ENCODE data around the gene RPUSD4. TPM values are rescaled to one million over a fixed set of nuclear protein-coding genes. Genes with fewer than 3 reads are reported as not detected.

The RPUSD4 gene
- total RNA-seq, 1 donor, result 19.0 TPM

GRCh38 chr11:126190792-126191191 is 20.7 kb downstream of the RPUSD4 start:
- no peak overlapping the region for H3K4me3 ChIP-seq (ENCODE audit: low read depth, low read length)
- no peak for DNase-seq (ENCODE audit: low read depth)
- TF ChIP-seq, protein P1, sequence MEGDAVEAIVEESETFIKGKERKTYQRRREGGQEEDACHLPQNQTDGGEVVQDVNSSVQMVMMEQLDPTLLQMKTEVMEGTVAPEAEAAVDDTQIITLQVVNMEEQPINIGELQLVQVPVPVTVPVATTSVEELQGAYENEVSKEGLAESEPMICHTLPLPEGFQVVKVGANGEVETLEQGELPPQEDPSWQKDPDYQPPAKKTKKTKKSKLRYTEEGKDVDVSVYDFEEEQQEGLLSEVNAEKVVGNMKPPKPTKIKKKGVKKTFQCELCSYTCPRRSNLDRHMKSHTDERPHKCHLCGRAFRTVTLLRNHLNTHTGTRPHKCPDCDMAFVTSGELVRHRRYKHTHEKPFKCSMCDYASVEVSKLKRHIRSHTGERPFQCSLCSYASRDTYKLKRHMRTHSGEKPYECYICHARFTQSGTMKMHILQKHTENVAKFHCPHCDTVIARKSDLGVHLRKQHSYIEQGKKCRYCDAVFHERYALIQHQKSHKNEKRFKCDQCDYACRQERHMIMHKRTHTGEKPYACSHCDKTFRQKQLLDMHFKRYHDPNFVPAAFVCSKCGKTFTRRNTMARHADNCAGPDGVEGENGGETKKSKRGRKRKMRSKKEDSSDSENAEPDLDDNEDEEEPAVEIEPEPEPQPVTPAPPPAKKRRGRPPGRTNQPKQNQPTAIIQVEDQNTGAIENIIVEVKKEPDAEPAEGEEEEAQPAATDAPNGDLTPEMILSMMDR (IDR thresholded peaks at IDR 0.05; ENCODE audit: insufficient read depth, low read depth, low read length), result no peak

GRCh38 chr11:126189109-126189929 is 22.1 kb downstream of the RPUSD4 start:
- TF ChIP-seq, protein P1 (IDR thresholded peaks at IDR 0.05; ENCODE audit: insufficient read depth, low read depth, low read length), result no peak
- no peak overlapping the region for H3K4me3 ChIP-seq (ENCODE audit: low read depth, low read length)
- DNase-seq (ENCODE audit: low read depth), result no peak

DNA sequence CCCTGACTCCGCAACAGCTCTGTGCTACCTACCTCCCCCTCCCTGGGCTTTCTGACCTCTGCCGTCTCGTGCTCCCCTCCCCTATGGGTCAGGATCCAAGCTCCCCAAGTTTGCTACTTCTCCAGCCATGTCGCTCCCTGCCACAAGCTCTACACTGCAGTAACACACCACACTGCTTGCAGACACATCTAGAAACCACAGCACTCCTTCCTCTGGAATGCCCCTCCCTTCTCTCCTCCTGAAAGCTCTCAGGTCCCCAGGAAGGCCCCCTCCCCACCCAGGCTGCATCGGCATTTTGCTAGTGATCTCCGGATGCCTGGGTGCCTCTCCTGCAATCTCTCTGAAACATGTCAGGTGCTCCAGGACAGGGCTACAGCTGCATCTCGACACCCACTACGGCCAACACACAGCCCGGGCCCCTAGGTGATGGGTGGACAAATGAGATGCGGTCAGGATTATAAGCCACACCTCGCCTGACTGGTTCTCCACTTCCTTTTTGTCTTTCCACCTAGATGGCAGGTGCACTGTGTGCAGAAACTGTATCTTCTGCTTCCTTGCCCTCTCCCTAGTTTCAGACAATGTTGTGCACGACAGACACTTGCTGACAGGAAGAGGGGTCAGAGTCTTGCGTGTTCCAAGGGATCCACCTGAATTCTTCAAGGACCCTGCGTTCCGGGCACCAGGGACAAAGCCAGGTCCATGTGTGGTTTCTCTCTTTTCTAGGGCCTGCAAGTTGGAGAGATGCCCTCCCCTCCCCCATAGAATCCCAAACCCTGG is 22.9 kb downstream of the RPUSD4 start:
- no peak overlapping the region for H3K4me3 ChIP-seq (ENCODE audit: low read depth, low read length)
- no peak for DNase-seq (ENCODE audit: low read depth)
- TF ChIP-seq, protein P1 (IDR thresholded peaks at IDR 0.05; ENCODE audit: insufficient read depth, low read depth, low read length), result no peak

DNA sequence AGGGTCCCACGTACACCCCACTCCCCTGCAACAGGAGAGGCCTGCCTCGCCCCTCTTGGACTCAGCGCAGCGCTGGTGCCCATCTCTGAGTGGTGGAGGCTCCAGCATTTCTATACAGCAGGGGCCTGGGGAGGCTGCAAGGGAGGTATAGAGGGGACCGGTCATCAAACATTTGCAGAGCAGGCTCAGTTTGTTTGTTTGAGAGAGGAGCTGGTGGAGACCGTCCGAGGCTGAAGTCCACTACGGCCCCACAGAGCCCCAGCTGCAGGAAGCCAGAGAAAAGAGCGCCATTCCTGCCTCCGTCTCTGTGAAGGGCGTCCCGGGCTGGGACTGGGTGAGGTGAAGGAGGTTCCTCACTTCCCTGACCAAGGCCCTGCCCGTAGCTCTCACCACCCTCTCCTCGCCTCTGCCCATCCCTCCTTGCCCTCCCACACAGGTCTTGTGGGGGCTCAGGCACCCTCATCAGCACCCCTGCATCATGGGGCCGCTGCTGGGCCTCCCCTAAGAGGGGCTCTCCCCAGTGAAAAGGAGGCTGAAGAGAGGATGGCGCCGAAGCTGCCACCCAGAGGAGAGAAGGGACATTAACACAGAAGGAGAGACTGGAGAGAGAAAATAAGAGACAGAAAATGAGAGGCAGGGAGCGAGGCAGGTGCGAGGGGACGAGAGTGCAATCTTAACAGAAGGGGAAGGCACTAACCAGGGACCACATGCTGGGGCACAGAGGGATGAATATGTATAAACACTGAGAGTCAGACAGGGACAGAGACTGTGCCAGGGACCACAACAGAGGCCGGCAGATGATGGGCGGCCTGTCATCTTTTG is 24.5 kb downstream of the RPUSD4 start:
- DNase-seq (ENCODE audit: low read depth), result no peak
- no peak overlapping the region for H3K4me3 ChIP-seq (ENCODE audit: low read depth, low read length)
- TF ChIP-seq, protein P1 (IDR thresholded peaks at IDR 0.05; ENCODE audit: insufficient read depth, low read depth, low read length), result peak; percentile 32

- TF ChIP-seq, protein P1 (IDR thresholded peaks at IDR 0.05; ENCODE audit: insufficient read depth, low read depth, low read length), result no peak
- DNase-seq (ENCODE audit: low read depth), result no peak
Measured at GRCh38 chr11:126186025-126186698, 25.3 kb downstream of the RPUSD4 start.

More at GRCh38 chr11:126186025-126186698, 25.3 kb downstream of the RPUSD4 start:
- no peak overlapping the region for H3K4me3 ChIP-seq (ENCODE audit: low read depth, low read length)
